Measurements from ENCODE around the gene THOP1.

Gene THOP1

GRCh38 chr19:2848616-2849015 lies 63.3 kb downstream of the THOP1 start:
- no peak overlapping the region for H3K4me3 ChIP-seq (ENCODE audit: low read depth, low read length)
- TF ChIP-seq POLR2A (IDR thresholded peaks at IDR 0.05; ENCODE audit: extremely low read depth, insufficient read length) (no peak), MAX (IDR thresholded peaks at IDR 0.05; ENCODE audit: low read depth, low read length) (no peak), MYC (IDR thresholded peaks at IDR 0.05; ENCODE audit: low read depth, low read length) (no peak), CTCF (IDR thresholded peaks at IDR 0.05; ENCODE audit: low read depth, low read length) (no peak)
- DNase-seq (ENCODE audit: low read depth): no peak

GRCh38 chr19:2850256-2850925 lies 65.1 kb downstream of the THOP1 start:
- TF ChIP-seq MYC (IDR thresholded peaks at IDR 0.05; ENCODE audit: low read depth, low read length): no peak
- no peak for TF ChIP-seq MAX (IDR thresholded peaks at IDR 0.05; ENCODE audit: low read depth, low read length)
- no peak for TF ChIP-seq CTCF (IDR thresholded peaks at IDR 0.05; ENCODE audit: low read depth, low read length)
- TF ChIP-seq POLR2A (IDR thresholded peaks at IDR 0.05; ENCODE audit: extremely low read depth, insufficient read length): no peak
- H3K4me3 ChIP-seq (ENCODE audit: low read depth, low read length): no peak overlapping the region
- DNase-seq (ENCODE audit: low read depth): no peak

- no peak for DNase-seq (ENCODE audit: low read depth)
- no peak overlapping the region for H3K4me3 ChIP-seq (ENCODE audit: low read depth, low read length)
- TF ChIP-seq POLR2A (IDR thresholded peaks at IDR 0.05; ENCODE audit: extremely low read depth, insufficient read length) (no peak), CTCF (IDR thresholded peaks at IDR 0.05; ENCODE audit: low read depth, low read length) (no peak), MYC (IDR thresholded peaks at IDR 0.05; ENCODE audit: low read depth, low read length) (no peak), MAX (IDR thresholded peaks at IDR 0.05; ENCODE audit: low read depth, low read length) (no peak)
These were observed 67.3 kb downstream of the THOP1 start for GRCh38 chr19:2852598-2852997.

DNA sequence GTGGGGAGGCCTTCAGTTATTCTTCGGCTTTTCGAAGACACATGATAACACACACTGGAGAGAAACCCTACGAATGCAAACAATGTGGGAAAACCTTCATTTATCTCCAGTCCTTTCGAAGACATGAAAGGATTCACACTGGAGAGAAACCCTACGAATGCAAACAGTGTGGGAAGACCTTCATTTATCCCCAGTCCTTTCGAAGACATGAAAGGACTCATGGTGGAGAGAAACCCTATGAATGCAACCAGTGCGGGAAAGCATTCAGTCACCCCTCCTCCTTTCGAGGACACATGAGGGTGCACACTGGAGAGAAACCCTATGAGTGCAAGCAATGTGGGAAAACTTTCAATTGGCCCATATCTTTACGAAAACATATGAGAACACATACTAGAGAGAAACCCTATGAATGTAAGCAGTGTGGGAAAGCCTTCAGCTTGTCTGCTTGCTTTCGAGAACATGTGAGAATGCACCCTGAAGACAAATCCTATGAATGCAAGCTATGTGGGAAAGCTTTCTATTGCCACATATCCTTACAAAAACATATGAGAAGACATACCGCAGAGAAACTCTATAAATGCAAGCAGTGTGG lies 67.8 kb downstream of the THOP1 start:
- no peak for DNase-seq (ENCODE audit: low read depth)
- TF ChIP-seq CTCF (IDR thresholded peaks at IDR 0.05; ENCODE audit: low read depth, low read length): no peak
- TF ChIP-seq POLR2A (IDR thresholded peaks at IDR 0.05; ENCODE audit: extremely low read depth, insufficient read length): no peak
- TF ChIP-seq MAX (IDR thresholded peaks at IDR 0.05; ENCODE audit: low read depth, low read length): no peak
- TF ChIP-seq MYC (IDR thresholded peaks at IDR 0.05; ENCODE audit: low read depth, low read length): no peak
- no peak overlapping the region for H3K4me3 ChIP-seq (ENCODE audit: low read depth, low read length)

DNA sequence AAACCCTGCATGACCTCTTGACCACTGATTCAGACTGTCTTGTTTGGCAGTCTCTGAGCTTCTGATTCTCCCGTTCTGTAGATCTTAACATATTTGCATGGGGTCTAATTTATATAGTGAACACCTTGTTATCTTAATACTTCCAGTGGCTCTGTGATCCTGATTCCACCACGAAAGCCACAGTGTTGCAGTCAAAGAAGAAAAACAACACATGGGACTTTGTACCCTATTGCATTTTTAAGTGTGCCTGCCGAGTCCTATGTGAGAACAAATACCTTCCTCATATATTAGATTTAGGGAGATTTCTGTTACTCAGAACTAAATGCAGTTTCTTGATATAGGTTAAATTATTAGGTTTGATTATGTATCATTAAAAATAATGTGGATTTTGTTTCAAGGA lies 69.5 kb downstream of the THOP1 start:
- DNase-seq (ENCODE audit: low read depth): no peak
- TF ChIP-seq POLR2A (IDR thresholded peaks at IDR 0.05; ENCODE audit: extremely low read depth, insufficient read length): no peak
- H3K4me3 ChIP-seq (ENCODE audit: low read depth, low read length): no peak overlapping the region

- TF ChIP-seq CTCF (IDR thresholded peaks at IDR 0.05; ENCODE audit: low read depth, low read length) (no peak), POLR2A (IDR thresholded peaks at IDR 0.05; ENCODE audit: extremely low read depth, insufficient read length) (no peak), MYC (IDR thresholded peaks at IDR 0.05; ENCODE audit: low read depth, low read length) (no peak), MAX (IDR thresholded peaks at IDR 0.05; ENCODE audit: low read depth, low read length) (no peak)
- H3K4me3 ChIP-seq (ENCODE audit: low read depth, low read length): no peak overlapping the region
- no peak for DNase-seq (ENCODE audit: low read depth)
These were observed 71.3 kb downstream of the THOP1 start for GRCh38 chr19:2856457-2857050.

Data from NB4 (cell line).